GM18508 (cell line): ENCODE measurements around the gene KCTD11.
"Not testable (repeated sequence)": the region's sequence is repeated elsewhere in the genome, so short reads cannot be mapped to it uniquely, and the experiment has no call there.

Experiments
- ATAC-seq: cut with Tn5 transposase; IDR thresholded peaks from one replicate; pipeline ENCODE4 v1.9.1; 2021; ENCODE audit warnings: moderate number of reproducible peaks; ENCODE audit not compliant: insufficient read depth, unreplicated experiment

Gene KCTD11

GRCh38 chr17:7368599-7368994 lies 16.6 kb downstream of the KCTD11 start:
- ATAC-seq = not testable (repeated sequence)

GRCh38 chr17:7369825-7370224 lies 17.9 kb downstream of the KCTD11 start:
- no peak for ATAC-seq

GRCh38 chr17:7370853-7371252 lies 18.9 kb downstream of the KCTD11 start:
- ATAC-seq = no peak

GRCh38 chr17:7374353-7374752 lies 22.4 kb downstream of the KCTD11 start:
- no peak for ATAC-seq

- no peak for ATAC-seq
Observed at GRCh38 chr17:7379134-7379533, 27.2 kb downstream of the KCTD11 start.

- no peak for ATAC-seq
Observed at GRCh38 chr17:7380321-7380720, 28.4 kb downstream of the KCTD11 start.

- ATAC-seq = no peak
Observed at GRCh38 chr17:7380855-7381683, 29.1 kb downstream of the KCTD11 start, which contains the start of gene TNK1. TSS of gene TNK1 (plus strand) at chr17:7381089. CDS start at chr17:7382927, 1,838 bp downstream.

GRCh38 chr17:7382901-7383300 lies 30.9 kb downstream of the KCTD11 start:
- no peak for ATAC-seq

GRCh38 chr17:7383371-7383741 lies 31.4 kb downstream of the KCTD11 start:
- ATAC-seq = no peak

- no peak for ATAC-seq
Observed at GRCh38 chr17:7383742-7384488, 32.0 kb downstream of the KCTD11 start.

- ATAC-seq = no peak
Observed at GRCh38 chr17:7384489-7385081, 32.6 kb downstream of the KCTD11 start.

- no peak for ATAC-seq
Observed at GRCh38 chr17:7388856-7389255, 36.9 kb downstream of the KCTD11 start.

- no peak for ATAC-seq
Observed at GRCh38 chr17:7389924-7390910, 38.3 kb downstream of the KCTD11 start.

GRCh38 chr17:7391307-7391706 lies 39.3 kb downstream of the KCTD11 start:
- ATAC-seq = no peak

GRCh38 chr17:7392696-7393612 lies 41.0 kb downstream of the KCTD11 start:
- no peak for ATAC-seq

- ATAC-seq = no peak
Observed at GRCh38 chr17:7393613-7394451, 41.9 kb downstream of the KCTD11 start.

- ATAC-seq = no peak
Observed at GRCh38 chr17:7394452-7395191, 42.7 kb downstream of the KCTD11 start, which contains the start of gene PLSCR3. TSS of gene PLSCR3 (minus strand) at chr17:7394525. CDS start at chr17:7394110, 415 bp downstream.
